Prostate gland (tissue), 2 donors: ENCODE results near the gene ATG16L2.

Source experiments
- POLR2A ChIP-seq: fragments of 450-650 bp; IDR thresholded peaks from one replicate; pipeline ENCODE4 v1.6.1; 2016; ENCODE audit warnings: antibody characterized with exemption, mild to moderate bottlenecking
- POLR2AphosphoS5 ChIP-seq: sonication (generic); formaldehyde crosslinking; IDR thresholded peaks from one replicate; pipeline ENCODE4 v1.6.1; 2017; ENCODE audit warnings: antibody characterized with exemption
- TF ChIP-seq, protein P1 (sequence below), 4 experiments: fragments of 200-600 bp in 2 of 4; fragments of 450-650 bp in 2 of 4; sonication (generic) in 2 of 4; IDR thresholded peaks; 1 replicate in 3 of 4; 2 replicates in 1 of 4; pipeline ENCODE4 v1.5.1; 2016 to 2019; ENCODE audit warnings: antibody characterized with exemption in 4 of 4, mild to moderate bottlenecking in 2 of 4, moderate library complexity in 2 of 4

- TF ChIP-seq, protein P1, sequence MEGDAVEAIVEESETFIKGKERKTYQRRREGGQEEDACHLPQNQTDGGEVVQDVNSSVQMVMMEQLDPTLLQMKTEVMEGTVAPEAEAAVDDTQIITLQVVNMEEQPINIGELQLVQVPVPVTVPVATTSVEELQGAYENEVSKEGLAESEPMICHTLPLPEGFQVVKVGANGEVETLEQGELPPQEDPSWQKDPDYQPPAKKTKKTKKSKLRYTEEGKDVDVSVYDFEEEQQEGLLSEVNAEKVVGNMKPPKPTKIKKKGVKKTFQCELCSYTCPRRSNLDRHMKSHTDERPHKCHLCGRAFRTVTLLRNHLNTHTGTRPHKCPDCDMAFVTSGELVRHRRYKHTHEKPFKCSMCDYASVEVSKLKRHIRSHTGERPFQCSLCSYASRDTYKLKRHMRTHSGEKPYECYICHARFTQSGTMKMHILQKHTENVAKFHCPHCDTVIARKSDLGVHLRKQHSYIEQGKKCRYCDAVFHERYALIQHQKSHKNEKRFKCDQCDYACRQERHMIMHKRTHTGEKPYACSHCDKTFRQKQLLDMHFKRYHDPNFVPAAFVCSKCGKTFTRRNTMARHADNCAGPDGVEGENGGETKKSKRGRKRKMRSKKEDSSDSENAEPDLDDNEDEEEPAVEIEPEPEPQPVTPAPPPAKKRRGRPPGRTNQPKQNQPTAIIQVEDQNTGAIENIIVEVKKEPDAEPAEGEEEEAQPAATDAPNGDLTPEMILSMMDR (IDR thresholded peaks at IDR 0.05), result no peak
- TF ChIP-seq POLR2A (no peak), POLR2AphosphoS5 (no peak)
Observed at GRCh38 chr11:72771507-72771906, 42.7 kb upstream of the ATG16L2 start.
